ENCODE data around the gene SLC6A12.
A peak's percentile ranks its signal among the peaks of the same experiment; 100 is the strongest.

The SLC6A12 gene

GRCh38 chr12:176321-177181, 37.4 kb downstream of the SLC6A12 start:
- DNase-seq, result no peak

GRCh38 chr12:175759-176158, 38.2 kb downstream of the SLC6A12 start:
- DNase-seq, result no peak

- DNase-seq, result no peak
Measured at GRCh38 chr12:175250-175649, 38.7 kb downstream of the SLC6A12 start.

- no peak for DNase-seq
Measured at GRCh38 chr12:174596-174995, 39.4 kb downstream of the SLC6A12 start.

- DNase-seq, result no peak
Measured at GRCh38 chr12:174124-174523, 39.8 kb downstream of the SLC6A12 start.

- DNase-seq, result no peak
Measured at GRCh38 chr12:172732-173161, 41.2 kb downstream of the SLC6A12 start.

GRCh38 chr12:171743-172676, 41.9 kb downstream of the SLC6A12 start:
- DNase-seq, result no peak

- DNase-seq, result no peak
Measured at GRCh38 chr12:171276-171675, 42.7 kb downstream of the SLC6A12 start.

GRCh38 chr12:170371-171225, 43.4 kb downstream of the SLC6A12 start:
- no peak for DNase-seq

- no peak for DNase-seq
Measured at GRCh38 chr12:169528-170370, 44.2 kb downstream of the SLC6A12 start.

GRCh38 chr12:168763-169525, 45.0 kb downstream of the SLC6A12 start:
- no peak for DNase-seq

- no peak for DNase-seq
Measured at GRCh38 chr12:167959-168600, 45.9 kb downstream of the SLC6A12 start.

- no peak for DNase-seq
Measured at GRCh38 chr12:166425-167075, 47.4 kb downstream of the SLC6A12 start.

- no peak for DNase-seq
Measured at GRCh38 chr12:165862-166368, 48.0 kb downstream of the SLC6A12 start.

GRCh38 chr12:164207-164606, 49.8 kb downstream of the SLC6A12 start:
- DNase-seq, result peak; percentile 53

GRCh38 chr12:163406-163986, 50.5 kb downstream of the SLC6A12 start:
- no peak for DNase-seq

- no peak for DNase-seq
Measured at GRCh38 chr12:162467-163307, 51.3 kb downstream of the SLC6A12 start.

- no peak for DNase-seq
Measured at GRCh38 chr12:161823-162222, 52.1 kb downstream of the SLC6A12 start.

All from NCI-H774 (cell line).